ENCODE results near the gene DCAF5.

The DCAF5 gene

DNA sequence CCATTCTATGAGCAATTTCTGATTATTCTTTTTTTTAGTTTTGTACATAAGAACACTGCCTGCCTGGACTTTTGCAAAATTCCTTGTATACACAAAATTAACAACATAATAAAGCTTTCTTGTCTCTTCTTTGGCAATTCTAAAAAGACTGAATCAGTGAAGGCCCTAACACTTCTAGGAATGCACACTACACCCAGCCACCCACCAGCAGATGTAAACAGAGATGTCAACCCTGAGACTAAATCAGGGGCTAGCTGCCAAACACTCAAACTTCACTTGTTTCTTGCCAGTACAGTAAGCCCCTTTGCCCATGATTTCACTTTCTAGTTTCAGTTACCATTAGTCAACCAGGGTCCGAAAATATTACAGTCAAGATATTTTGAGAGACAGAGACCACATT, 15.5 kb downstream of the DCAF5 start:
- Histone ChIP-seq H3K4me3 (no peak overlapping the region), H3K9ac (ENCODE audit: insufficient read length) (no peak overlapping the region), H3K9me3 (ENCODE audit: low read depth, low read length) (no peaks in the 10 kb centered on the region), H3K36me3 (ENCODE audit: insufficient read depth, low read length) (no peaks in the 10 kb centered on the region), H3K27ac (no peak overlapping the region)
- TF ChIP-seq EZH2 (IDR thresholded peaks at IDR 0.05) (no peak), POLR2AphosphoS5 (IDR thresholded peaks at IDR 0.05; ENCODE audit: borderline replicate concordance, low read depth, low read length) (no peak), FOXP2 (optimal IDR thresholded peaks at IDR 0.05; ENCODE audit: control extremely low read depth, extremely low read length, insufficient read depth) (no peak)
- DNase-seq (ENCODE audit: low read depth, low spot score) = no peak

DNA sequence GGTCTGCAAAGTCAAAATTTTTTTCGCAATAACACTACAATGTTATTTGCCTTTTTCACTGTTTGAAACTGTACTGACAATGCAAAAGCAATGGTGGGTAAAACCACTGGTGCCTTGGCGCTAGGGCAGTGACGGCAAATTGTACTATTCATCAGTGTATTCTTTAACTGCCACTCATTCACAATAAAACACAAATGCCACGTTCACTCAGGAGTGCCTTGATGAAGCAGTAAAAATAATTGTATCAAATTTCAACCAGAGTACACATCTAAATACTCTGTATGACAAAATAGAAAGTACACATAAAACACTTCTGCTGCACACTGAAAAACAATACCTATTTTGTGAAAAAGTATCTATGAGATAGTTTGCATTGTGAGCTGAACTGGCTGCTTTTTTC, 17.8 kb downstream of the DCAF5 start:
- H3K27ac ChIP-seq = no peak overlapping the region
- DNase-seq (ENCODE audit: low read depth, low spot score) = no peak
- H3K9me3 ChIP-seq (ENCODE audit: low read depth, low read length) = no peaks in the 10 kb centered on the region
- TF ChIP-seq EZH2 (IDR thresholded peaks at IDR 0.05) (no peak), POLR2AphosphoS5 (IDR thresholded peaks at IDR 0.05; ENCODE audit: borderline replicate concordance, low read depth, low read length) (no peak), FOXP2 (optimal IDR thresholded peaks at IDR 0.05; ENCODE audit: control extremely low read depth, extremely low read length, insufficient read depth) (no peak)
- no peaks in the 10 kb centered on the region for H3K36me3 ChIP-seq (ENCODE audit: insufficient read depth, low read length)
- H3K9ac ChIP-seq (ENCODE audit: insufficient read length) = no peak overlapping the region
- no peak overlapping the region for H3K4me3 ChIP-seq

DNA sequence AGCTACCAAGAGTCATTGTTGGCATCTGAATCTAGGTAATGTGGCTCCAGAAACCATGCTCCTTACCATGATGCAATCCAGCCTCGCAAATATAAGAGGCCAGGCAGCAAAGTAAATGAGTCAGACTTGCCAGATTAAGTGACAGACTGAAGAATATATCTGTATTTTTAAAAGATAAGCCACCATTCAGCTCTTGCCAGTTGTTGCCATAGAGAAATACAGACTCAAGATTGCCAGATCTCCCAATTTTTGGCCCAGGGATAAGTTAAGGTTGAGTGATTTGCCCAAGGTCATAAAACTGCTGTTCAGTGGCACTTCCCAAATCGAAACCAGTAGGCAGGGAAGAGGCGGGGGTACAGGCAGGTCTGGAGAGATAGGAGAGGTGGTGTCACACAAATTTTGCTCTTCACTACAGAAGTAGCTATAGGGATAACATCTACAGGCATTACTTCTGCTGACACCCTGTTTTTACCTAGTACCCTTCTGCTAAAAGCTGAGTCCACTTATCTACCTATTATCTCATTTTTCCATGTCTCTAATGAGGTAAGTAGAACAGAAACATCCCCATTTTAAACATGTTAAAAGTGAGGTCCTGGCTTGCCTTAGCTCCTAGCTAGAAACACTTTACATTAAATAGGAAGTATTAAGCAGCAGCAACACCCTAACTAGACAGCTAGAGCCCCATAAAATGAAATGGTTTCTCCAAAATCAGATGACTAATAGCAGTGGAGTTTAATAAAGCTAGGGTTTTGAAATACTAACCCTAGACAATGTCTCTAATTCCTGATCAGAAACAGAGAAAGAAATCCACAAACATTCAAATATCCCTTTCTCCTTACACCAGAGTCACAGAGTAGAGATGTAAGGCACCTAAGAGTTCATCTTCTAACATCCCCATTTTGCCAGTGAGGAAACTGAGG, 19.5 kb downstream of the DCAF5 start:
- DNase-seq (ENCODE audit: low read depth, low spot score) = no peak

DNA sequence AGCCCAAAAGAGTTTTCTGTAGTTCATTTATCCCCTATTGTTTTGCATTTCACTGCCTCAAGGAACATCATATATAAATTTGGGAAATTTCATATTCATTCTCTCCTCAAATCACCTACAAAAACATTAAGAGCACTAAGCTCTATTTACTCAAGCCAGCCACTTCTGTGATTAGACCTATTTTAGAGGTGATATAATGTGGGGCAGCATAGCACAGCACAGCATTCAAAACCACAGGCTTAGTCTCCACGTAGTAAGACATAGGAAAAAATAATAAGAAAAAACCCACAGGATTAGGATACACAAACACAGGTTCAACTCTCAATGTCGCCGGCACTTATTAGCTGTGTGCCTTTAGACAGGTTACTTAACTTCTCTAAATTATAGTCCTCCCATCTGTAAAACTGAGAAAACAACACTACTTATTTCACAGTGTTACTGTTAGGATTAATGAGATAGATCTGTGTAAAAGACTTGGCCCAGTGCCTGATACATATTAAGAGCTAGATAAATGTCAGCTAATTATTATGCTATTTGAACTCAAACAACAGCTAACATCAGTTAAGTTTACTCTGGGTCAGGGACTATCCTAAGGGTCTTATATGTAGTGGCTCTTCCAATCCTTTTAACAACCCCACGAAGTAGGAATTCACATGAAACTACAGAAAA, 20.3 kb downstream of the DCAF5 start:
- TF ChIP-seq POLR2AphosphoS5 (IDR thresholded peaks at IDR 0.05; ENCODE audit: borderline replicate concordance, low read depth, low read length) (no peak), EZH2 (IDR thresholded peaks at IDR 0.05) (no peak), FOXP2 (optimal IDR thresholded peaks at IDR 0.05; ENCODE audit: control extremely low read depth, extremely low read length, insufficient read depth) (no peak)
- DNase-seq (ENCODE audit: low read depth, low spot score) = no peak
- no peak overlapping the region for H3K9ac ChIP-seq (ENCODE audit: insufficient read length)
- peak overlapping the region; percentile 35 for H3K27ac ChIP-seq
- peak overlapping the region; percentile 36 for H3K4me3 ChIP-seq
- H3K36me3 ChIP-seq (ENCODE audit: insufficient read depth, low read length) = no peaks in the 10 kb centered on the region
- no peaks in the 10 kb centered on the region for H3K9me3 ChIP-seq (ENCODE audit: low read depth, low read length)

More for the DNA sequence above, 19.5 kb downstream of the DCAF5 start:
- TF ChIP-seq FOXP2 (optimal IDR thresholded peaks at IDR 0.05; ENCODE audit: control extremely low read depth, extremely low read length, insufficient read depth) (no peak), POLR2AphosphoS5 (IDR thresholded peaks at IDR 0.05; ENCODE audit: borderline replicate concordance, low read depth, low read length) (no peak), EZH2 (IDR thresholded peaks at IDR 0.05) (no peak)
- no peak overlapping the region for H3K9ac ChIP-seq (ENCODE audit: insufficient read length)
- H3K27ac ChIP-seq = peak overlapping the region; percentile 35
- H3K4me3 ChIP-seq = peak overlapping the region; percentile 36
- H3K36me3 ChIP-seq (ENCODE audit: insufficient read depth, low read length) = no peaks in the 10 kb centered on the region
- H3K9me3 ChIP-seq (ENCODE audit: low read depth, low read length) = no peaks in the 10 kb centered on the region

DNA sequence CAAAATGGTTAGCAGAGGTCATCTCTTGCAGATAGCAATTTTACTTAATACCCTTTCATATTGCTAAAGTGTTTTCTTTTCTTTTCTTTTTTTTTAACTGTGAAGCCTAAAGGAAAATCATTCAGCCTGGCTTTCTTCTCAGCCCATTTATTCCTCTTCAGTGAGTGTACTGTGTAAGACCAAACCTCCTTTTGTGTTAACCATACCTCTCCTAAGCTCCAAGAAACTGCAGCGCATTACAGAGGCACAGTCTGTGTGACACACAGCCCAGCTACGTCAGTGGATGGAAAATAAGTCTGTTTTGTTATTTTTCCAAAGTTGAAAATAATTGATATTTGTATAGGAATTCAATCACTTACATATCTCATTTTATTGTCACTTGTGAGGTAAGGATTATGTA, 21.7 kb downstream of the DCAF5 start:
- no peaks in the 10 kb centered on the region for H3K36me3 ChIP-seq (ENCODE audit: insufficient read depth, low read length)
- no peak overlapping the region for H3K4me3 ChIP-seq
- no peak overlapping the region for H3K9ac ChIP-seq (ENCODE audit: insufficient read length)
- H3K27ac ChIP-seq = no peak overlapping the region
- TF ChIP-seq FOXP2 (optimal IDR thresholded peaks at IDR 0.05; ENCODE audit: control extremely low read depth, extremely low read length, insufficient read depth) (no peak), POLR2AphosphoS5 (IDR thresholded peaks at IDR 0.05; ENCODE audit: borderline replicate concordance, low read depth, low read length) (no peak), EZH2 (IDR thresholded peaks at IDR 0.05) (no peak)
- no peaks in the 10 kb centered on the region for H3K9me3 ChIP-seq (ENCODE audit: low read depth, low read length)
- DNase-seq (ENCODE audit: low read depth, low spot score) = no peak

DNA sequence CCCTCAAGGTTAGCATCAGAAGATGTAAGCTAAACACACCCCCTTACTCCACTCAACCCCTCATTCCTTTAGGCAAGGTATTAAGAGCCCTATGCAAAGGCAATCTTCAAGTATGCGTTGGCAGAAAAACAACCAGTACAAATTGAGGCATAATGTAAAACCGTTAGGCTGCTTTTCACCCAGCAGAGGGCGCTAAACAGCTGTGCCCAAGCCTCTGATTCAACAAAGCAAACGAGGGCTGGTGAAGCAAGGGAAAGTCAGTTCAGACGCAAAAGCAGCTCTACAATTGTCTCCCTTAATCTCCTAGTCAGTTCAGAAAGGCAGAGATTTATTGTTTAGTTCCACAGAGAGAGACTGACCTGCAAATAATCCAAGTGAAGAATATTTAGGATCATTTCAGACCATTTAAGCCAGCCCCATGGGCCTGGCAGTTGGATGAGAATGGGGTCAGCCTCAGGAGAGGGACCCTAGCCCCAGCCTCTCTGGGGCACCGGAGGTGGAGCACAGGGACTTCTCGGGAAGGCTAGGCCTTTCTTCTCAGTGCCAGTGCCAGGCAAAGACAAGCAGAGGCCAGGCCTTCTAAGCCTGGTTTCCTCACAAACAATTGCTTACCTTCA, 23.5 kb downstream of the DCAF5 start:
- Histone ChIP-seq H3K9ac (ENCODE audit: insufficient read length) (no peak overlapping the region), H3K36me3 (ENCODE audit: insufficient read depth, low read length) (no peaks in the 10 kb centered on the region), H3K9me3 (ENCODE audit: low read depth, low read length) (no peaks in the 10 kb centered on the region), H3K4me3 (0 out of 2 replicates have a peak overlapping the region, but pooled peaks have one; percentile 11), H3K27ac (no peak overlapping the region)
- DNase-seq (ENCODE audit: low read depth, low spot score) = peak; percentile 67
- TF ChIP-seq FOXP2 (optimal IDR thresholded peaks at IDR 0.05; ENCODE audit: control extremely low read depth, extremely low read length, insufficient read depth) = no peak
- TF ChIP-seq EZH2 (IDR thresholded peaks at IDR 0.05) = no peak
- TF ChIP-seq POLR2AphosphoS5 (IDR thresholded peaks at IDR 0.05; ENCODE audit: borderline replicate concordance, low read depth, low read length) = no peak

DNA sequence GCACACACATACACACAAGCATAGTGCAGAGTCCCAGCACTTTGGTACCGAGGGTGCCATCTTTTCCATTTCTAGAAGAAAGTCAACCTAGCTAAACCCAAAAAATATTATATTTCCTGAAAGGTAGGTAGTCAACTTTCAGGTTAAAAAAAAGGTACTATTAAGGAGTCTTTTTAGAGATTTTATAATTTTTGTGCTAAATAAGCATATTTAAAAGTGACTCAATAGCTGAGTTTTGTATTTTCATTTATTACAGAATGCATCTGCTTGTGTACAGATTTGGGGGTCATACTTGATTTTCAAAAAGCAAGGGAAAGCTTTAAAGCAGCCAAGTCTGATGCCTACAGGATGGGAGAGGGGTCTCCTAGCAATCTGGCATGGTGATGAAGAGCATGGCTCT, 34.6 kb downstream of the DCAF5 start:
- no peak overlapping the region for H3K27ac ChIP-seq
- H3K36me3 ChIP-seq (ENCODE audit: insufficient read depth, low read length) = peaks cover 9% of the 10 kb centered on the region; the same call in 1 of the 2 replicates
- no peak overlapping the region for H3K4me3 ChIP-seq
- no peaks in the 10 kb centered on the region for H3K9me3 ChIP-seq (ENCODE audit: low read depth, low read length)
- TF ChIP-seq FOXP2 (optimal IDR thresholded peaks at IDR 0.05; ENCODE audit: control extremely low read depth, extremely low read length, insufficient read depth) = no peak
- TF ChIP-seq POLR2AphosphoS5 (IDR thresholded peaks at IDR 0.05; ENCODE audit: borderline replicate concordance, low read depth, low read length) = no peak
- no peak for TF ChIP-seq EZH2 (IDR thresholded peaks at IDR 0.05)
- DNase-seq (ENCODE audit: low read depth, low spot score) = no peak
- H3K9ac ChIP-seq (ENCODE audit: insufficient read length) = no peak overlapping the region

Data from SK-N-MC (cell line).